B cell (primary cell): Measurements from ENCODE around the gene DNAJB6. TPM values are rescaled to one million over a fixed set of nuclear protein-coding genes. Genes with fewer than 3 reads are reported as not detected.

Source experiments
- ATAC-seq: fragments of 200-7000 bp; cut with Tn5 transposase; one replicate; pipeline ENCODE4 v1.10.0; 2021; ENCODE audit warnings: low read depth, mild to moderate bottlenecking, moderate number of reproducible peaks, moderate library complexity
- CTCF ChIA-PET: fragments of 350-600 bp; sonication (Branson Sonifier 250); formaldehyde crosslinking; loops from one replicate; lab custom pipeline; 2021; ENCODE audit warnings: antibody characterized with exemption, inconsistent platforms; lab: Charles Lee
- POLR2A ChIA-PET: fragments of 350-600 bp; sonication (Branson Sonifier 250); formaldehyde crosslinking; loops from one replicate; lab custom pipeline; 2021; ENCODE audit warnings: antibody characterized with exemption; lab: Charles Lee
- DNase-seq: peaks from one replicate; pipeline ENCODE4 v3.0.0; 2013
- H2AFZ ChIP-seq: 2 replicates; pipeline ENCODE4 v1.6.1; 2012; ENCODE audit warnings: mild to moderate bottlenecking, low read depth, low read length; ENCODE audit not compliant: insufficient read depth, poor library complexity, severe bottlenecking
- H3K27ac ChIP-seq, 2 donors: 1 replicate in 1 of 2; 2 replicates in 1 of 2; pipeline ENCODE4 v1.5.1; 2012 to 2013; ENCODE audit warnings: low read length in 2 of 2, mild to moderate bottlenecking in 2 of 2, moderate library complexity in 1 of 2
- H3K27me3 ChIP-seq, 4 experiments: fragments of 200-600 bp in 1 of 4; sonication (generic) in 1 of 4; replicated peaks in 1 of 4; 1 replicate in 2 of 4; 2 replicates in 2 of 4; pipeline versions ENCODE4 v1.6.1 to v1.7.0; 2013 to 2016; ENCODE audit warnings: low read length in 3 of 4, mild to moderate bottlenecking in 2 of 4, mixed read lengths in 1 of 4, moderate library complexity in 1 of 4; ENCODE audit not compliant: insufficient read depth in 4 of 4, control insufficient read depth in 3 of 4; ENCODE audit errors: control extremely low read depth in 1 of 4
- H3K36me3 ChIP-seq, 2 experiments: replicated peaks in 1 of 2; 1 replicate in 1 of 2; 2 replicates in 1 of 2; pipeline versions ENCODE4 v1.6.1 to v1.7.1; 2013; ENCODE audit warnings: low read length in 1 of 2; ENCODE audit not compliant: insufficient read depth in 2 of 2, control insufficient read depth in 1 of 2; ENCODE audit errors: control extremely low read depth in 1 of 2, extremely low read depth in 1 of 2
- H3K4me1 ChIP-seq, 2 donors: fragments of 200-600 bp in 1 of 2; sonication (generic) in 1 of 2; 1 replicate in 1 of 2; 2 replicates in 1 of 2; pipeline versions ENCODE4 v1.5.1 to v1.6.1; 2013 to 2017; ENCODE audit warnings: low read length in 2 of 2; ENCODE audit not compliant: control insufficient read depth in 2 of 2, insufficient read depth in 2 of 2
- H3K4me2 ChIP-seq: replicated peaks from 2 replicates; pipeline ENCODE3; 2012; ENCODE audit warnings: mild to moderate bottlenecking, low read depth, low read length; ENCODE audit not compliant: poor library complexity, severe bottlenecking
- H3K4me3 ChIP-seq, 5 experiments: fragments of 200-600 bp in 1 of 5; sonication (generic) in 1 of 5; 1 replicate in 3 of 5; 2 replicates in 2 of 5; pipeline versions ENCODE4 v1.5.1 to v1.7.0; 2011 to 2016; ENCODE audit warnings: low read length in 4 of 5, mild to moderate bottlenecking in 4 of 5, low read depth in 2 of 5, control low read depth in 1 of 5, moderate library complexity in 1 of 5; ENCODE audit not compliant: insufficient read depth in 1 of 5; ENCODE audit errors: control extremely low read depth in 1 of 5, extremely low read depth in 1 of 5
- H3K79me2 ChIP-seq: fragments of 200-600 bp; sonication (generic); one replicate; pipeline ENCODE4 v1.6.0; 2016; ENCODE audit warnings: low read length; ENCODE audit not compliant: control insufficient read depth, insufficient read depth
- H3K9ac ChIP-seq: fragments of 200-600 bp; sonication (generic); 2 replicates; pipeline ENCODE4 v1.6.1; 2017; ENCODE audit warnings: mild to moderate bottlenecking, low read length, moderate library complexity
- H3K9me3 ChIP-seq, 3 donors: one replicate each; pipeline versions ENCODE4 v1.6.1 to v1.7.1; 2013; ENCODE audit warnings: low read length in 2 of 3; ENCODE audit not compliant: control insufficient read depth in 2 of 3, insufficient read depth in 1 of 3; ENCODE audit errors: control extremely low read depth in 1 of 3
- H4K20me1 ChIP-seq: 2 replicates; pipeline ENCODE4 v1.6.0; 2012; ENCODE audit warnings: mild to moderate bottlenecking, low read length; ENCODE audit not compliant: insufficient read depth, control insufficient read depth, poor library complexity, severe bottlenecking
- H3K27ac Mint-ChIP-seq: one replicate; pipeline ENCODE4 v1.8.0; 2021; ENCODE audit warnings: mixed read lengths
- H3K27me3 Mint-ChIP-seq: one replicate; pipeline ENCODE4 v1.8.0; 2021; ENCODE audit warnings: mixed read lengths
- H3K4me1 Mint-ChIP-seq: one replicate; pipeline ENCODE4 v1.8.0; 2021; ENCODE audit warnings: mixed read lengths
- H3K4me3 Mint-ChIP-seq: one replicate; pipeline ENCODE4 v1.8.0; 2021; ENCODE audit warnings: mixed read lengths
- H3K9me3 Mint-ChIP-seq: one replicate; pipeline ENCODE4 v1.8.0; 2022; ENCODE audit warnings: mixed read lengths; ENCODE audit not compliant: insufficient read depth
- EZH2 ChIP-seq: IDR thresholded peaks from 2 replicates; pipeline ENCODE4 v1.6.1; 2012; ENCODE audit warnings: borderline replicate concordance, low read depth, mild to moderate bottlenecking, moderate library complexity, low read length; ENCODE audit not compliant: insufficient read depth, poor library complexity, severe bottlenecking
- WGBS: methylation state at CpG from one replicate; pipeline ENCODE4 v1.1.5; 2013; ENCODE audit warnings: missing lambda C conversion rate; ENCODE audit not compliant: insufficient coverage; 5-methylcytosine and 5-hydroxymethylcytosine counted together
- intact Hi-C: fragments of 100-400 bp; cut with micrococcal nuclease; formaldehyde crosslinking; loops from one replicate; pipeline ENCODE4 v1.10.0; 2022
- polyA minus RNA-seq: library from RNA; depleted of rRNA, polyadenylated mRNA; stranded (reverse); fragments of >200 nt; gene quantifications from 2 replicates; pipeline ENCODE4 v1.2.3, GENCODE V29; 2012
- polyA plus RNA-seq: library from polyadenylated mRNA; depleted of rRNA; stranded (reverse); fragments of >200 nt; gene quantifications from 2 replicates; pipeline ENCODE4 v1.2.3, GENCODE V29; 2012
- total RNA-seq, 2 donors: library from RNA; stranded (reverse); fragments of 120-200 nt in 1 of 2; gene quantifications; 1 replicate in 1 of 2; 2 replicates in 1 of 2; pipeline versions ENCODE4 v1.2.3 to v1.2.4, GENCODE V29; 2013 to 2022
- TF ChIP-seq, protein P1 (sequence below): fragments of 200-600 bp; IDR thresholded peaks from one replicate; pipeline ENCODE4 v1.8.0; 2022; ENCODE audit warnings: antibody characterized with exemption, mild to moderate bottlenecking

DNAJB6 gene
- total RNA-seq = 104 and 116 TPM in 2 replicates
- total RNA-seq (2013) = 71.9 TPM
- 22.4 and 83.0 TPM in 2 replicates for polyA plus RNA-seq
- 30.9 and 57.7 TPM in 2 replicates for polyA minus RNA-seq

DNA sequence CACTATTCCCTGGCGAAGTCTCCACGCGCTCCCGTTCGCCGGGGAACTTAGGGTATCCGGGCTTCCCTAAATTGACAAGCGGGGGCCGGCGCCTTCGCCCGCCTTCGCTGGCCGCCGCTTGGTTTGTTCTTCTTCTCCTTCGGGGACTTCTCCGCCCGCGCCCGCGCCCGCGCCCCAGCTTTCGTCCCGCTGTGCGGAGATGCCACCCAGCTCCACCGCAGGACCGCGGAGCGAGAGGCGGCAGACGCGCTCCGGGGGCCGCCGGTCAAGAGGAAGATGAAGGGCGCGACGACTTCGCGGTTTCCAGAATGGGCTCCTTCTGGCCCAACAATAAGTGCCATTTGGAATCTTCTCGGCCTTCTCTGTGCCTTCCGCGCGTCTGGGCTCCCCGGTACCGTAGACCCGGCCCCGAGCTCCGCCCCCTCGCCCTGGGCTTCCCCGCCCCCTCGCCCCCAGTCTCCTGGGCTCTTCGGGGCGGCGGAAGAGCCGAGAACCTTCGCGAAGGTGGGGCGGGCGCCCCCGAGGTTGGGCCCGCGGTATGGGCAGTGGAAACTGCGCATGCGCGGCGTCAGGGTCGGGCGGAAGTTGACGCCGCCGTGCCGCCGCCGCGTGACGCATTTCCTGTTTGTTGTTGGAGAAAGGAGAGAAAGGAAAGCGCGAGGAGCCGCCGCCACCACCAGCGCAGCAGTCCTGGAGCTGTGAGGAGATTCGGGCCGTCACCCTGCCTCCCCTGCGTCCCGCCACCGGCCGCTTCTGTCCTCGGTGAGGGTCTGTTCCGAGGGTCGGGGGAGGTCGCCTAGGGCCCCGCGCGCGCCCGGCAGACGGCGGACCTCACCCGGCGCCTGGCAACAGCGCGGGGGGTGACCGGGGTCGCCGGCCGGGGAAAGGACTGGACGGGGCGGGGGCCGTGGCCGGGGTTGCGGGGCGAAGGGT is at the start of gene DNAJB6:
Gene DNAJB6 (plus strand): TSS at position 622 of the 933 bp plus-strand sequence. CDS start 21,569 bp downstream, outside the sequence.
- under 1% methylated on average over 112 of the region's 114 CpGs for WGBS
- H3K27me3 Mint-ChIP-seq = no peaks in the 10 kb centered on the region
- ChIA-PET POLR2A (interaction anchor here (0.6 to 1.0 kb wide), 2 partner anchors 34 to 456 kb away, joined by 3 read pairs; no protein-coding TSS in a partner anchor), CTCF (no interaction called here)
- H3K27ac Mint-ChIP-seq = peak within 1 kb of the TSS; percentile 100
- H3K4me1 Mint-ChIP-seq = peaks cover 65% of the 10 kb centered on the region
- Histone ChIP-seq H3K27me3 (no peaks in the 10 kb centered on the region), H3K27ac (peak within 1 kb of the TSS; percentile 93 to 94), H3K4me3 (peak within 1 kb of the TSS; percentile 63 to 96 (median 81)), H3K9ac (peak within 1 kb of the TSS; percentile 81), H3K79me2 (peaks cover 40% of the 10 kb centered on the region), H3K9me3 (no peaks in the 10 kb centered on the region), H4K20me1 (peaks cover 44% of the 10 kb centered on the region), H3K4me1 (peaks cover 39 to 47% of the 10 kb centered on the region in 2 donors), H3K4me2 (peak within 1 kb of the TSS; percentile 73), H2AFZ (peak within 1 kb of the TSS; percentile 99), H3K36me3 (no peaks in the 10 kb centered on the region)
- H3K4me3 Mint-ChIP-seq = peak within 1 kb of the TSS; percentile 99
- ATAC-seq = peak; percentile 86
- no peaks in the 10 kb centered on the region for H3K9me3 Mint-ChIP-seq
- intact Hi-C loops = loop anchor here (2.0 to 5.0 kb wide), 3 partner anchors 386 to 694 kb away; partner anchors contain the start of genes LMBR1 and RNF32
- DNase-seq = peak; percentile 98
- TF ChIP-seq EZH2 = no peak
- TF ChIP-seq, protein P1, sequence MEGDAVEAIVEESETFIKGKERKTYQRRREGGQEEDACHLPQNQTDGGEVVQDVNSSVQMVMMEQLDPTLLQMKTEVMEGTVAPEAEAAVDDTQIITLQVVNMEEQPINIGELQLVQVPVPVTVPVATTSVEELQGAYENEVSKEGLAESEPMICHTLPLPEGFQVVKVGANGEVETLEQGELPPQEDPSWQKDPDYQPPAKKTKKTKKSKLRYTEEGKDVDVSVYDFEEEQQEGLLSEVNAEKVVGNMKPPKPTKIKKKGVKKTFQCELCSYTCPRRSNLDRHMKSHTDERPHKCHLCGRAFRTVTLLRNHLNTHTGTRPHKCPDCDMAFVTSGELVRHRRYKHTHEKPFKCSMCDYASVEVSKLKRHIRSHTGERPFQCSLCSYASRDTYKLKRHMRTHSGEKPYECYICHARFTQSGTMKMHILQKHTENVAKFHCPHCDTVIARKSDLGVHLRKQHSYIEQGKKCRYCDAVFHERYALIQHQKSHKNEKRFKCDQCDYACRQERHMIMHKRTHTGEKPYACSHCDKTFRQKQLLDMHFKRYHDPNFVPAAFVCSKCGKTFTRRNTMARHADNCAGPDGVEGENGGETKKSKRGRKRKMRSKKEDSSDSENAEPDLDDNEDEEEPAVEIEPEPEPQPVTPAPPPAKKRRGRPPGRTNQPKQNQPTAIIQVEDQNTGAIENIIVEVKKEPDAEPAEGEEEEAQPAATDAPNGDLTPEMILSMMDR = no peak
